ENCODE results near the gene RPL27A.

Gene RPL27A

DNA sequence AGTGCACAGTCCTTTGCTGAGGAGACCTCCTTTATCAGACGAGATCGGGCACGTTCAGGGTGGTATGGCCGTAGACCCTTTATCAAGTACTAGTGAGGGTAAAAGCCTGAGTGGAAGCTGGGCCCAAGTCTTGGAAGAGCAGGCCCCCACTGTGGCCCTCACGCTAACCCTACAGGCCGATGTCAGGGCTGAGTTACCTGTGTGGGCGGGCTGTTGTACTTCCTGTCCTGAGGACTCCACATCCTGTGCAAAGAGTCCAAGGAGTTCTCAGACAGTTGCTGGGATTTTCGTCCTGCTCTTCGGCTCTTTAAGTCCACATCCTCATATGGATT is 34.9 kb downstream of the RPL27A start:
- in situ Hi-C loops (cut with MboI; ENCODE audit: low pct_unique_long_range_greater_than_20kb, low sequenced_read_pairs, unreplicated experiment): no loop called here
- no peak for DNase-seq (ENCODE audit: low spot score)
- TF ChIP-seq, protein P1, sequence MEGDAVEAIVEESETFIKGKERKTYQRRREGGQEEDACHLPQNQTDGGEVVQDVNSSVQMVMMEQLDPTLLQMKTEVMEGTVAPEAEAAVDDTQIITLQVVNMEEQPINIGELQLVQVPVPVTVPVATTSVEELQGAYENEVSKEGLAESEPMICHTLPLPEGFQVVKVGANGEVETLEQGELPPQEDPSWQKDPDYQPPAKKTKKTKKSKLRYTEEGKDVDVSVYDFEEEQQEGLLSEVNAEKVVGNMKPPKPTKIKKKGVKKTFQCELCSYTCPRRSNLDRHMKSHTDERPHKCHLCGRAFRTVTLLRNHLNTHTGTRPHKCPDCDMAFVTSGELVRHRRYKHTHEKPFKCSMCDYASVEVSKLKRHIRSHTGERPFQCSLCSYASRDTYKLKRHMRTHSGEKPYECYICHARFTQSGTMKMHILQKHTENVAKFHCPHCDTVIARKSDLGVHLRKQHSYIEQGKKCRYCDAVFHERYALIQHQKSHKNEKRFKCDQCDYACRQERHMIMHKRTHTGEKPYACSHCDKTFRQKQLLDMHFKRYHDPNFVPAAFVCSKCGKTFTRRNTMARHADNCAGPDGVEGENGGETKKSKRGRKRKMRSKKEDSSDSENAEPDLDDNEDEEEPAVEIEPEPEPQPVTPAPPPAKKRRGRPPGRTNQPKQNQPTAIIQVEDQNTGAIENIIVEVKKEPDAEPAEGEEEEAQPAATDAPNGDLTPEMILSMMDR (IDR thresholded peaks at IDR 0.05; ENCODE audit: extremely low read depth, insufficient read depth, missing control alignments): no peak

DNA sequence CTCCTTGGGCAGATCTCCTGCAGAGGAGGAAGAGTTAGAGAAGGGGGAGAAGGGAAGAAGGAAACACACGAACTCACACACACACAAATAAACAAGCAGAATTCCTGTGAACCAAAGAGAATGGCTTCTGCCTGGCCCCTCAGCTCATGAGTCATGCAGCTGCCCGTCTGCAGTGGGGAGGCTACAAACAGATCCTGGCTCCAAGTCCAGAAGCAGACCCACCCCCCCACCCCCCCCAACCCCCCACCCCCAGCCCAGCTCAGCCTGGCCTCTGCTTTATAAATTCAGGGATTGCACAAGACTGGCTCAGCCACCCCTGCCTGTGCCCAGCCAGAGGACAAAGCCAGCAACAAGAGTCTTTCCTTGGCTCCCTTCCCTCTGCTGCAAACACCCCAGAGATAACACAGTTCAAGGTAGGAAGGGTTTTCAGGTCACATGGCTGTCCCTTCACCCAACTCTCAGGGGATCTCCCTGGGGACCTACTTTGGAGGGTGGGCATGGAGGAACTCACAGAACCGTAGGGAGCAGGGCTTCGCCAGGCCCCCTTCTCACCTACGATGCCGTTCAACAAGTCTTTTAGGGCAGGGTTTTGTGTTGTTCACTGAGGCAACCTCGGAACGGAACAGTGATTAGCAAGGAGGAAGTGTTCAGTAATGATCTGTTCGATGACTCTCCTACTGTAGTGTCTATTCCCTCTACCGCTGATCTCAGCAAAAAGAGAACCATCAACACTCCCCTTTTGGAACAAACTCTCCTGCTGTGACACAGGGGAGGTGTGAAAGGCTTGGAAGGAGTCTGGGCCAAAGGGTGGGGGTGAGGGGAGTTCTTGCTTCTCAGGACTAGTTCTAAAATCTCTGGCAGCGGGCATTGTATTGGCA is 35.5 kb downstream of the RPL27A start:
- no peak for DNase-seq (ENCODE audit: low spot score)
- in situ Hi-C loops (cut with MboI; ENCODE audit: low pct_unique_long_range_greater_than_20kb, low sequenced_read_pairs, unreplicated experiment): no loop called here
- TF ChIP-seq, protein P1 (IDR thresholded peaks at IDR 0.05; ENCODE audit: extremely low read depth, insufficient read depth, missing control alignments): no peak

DNA sequence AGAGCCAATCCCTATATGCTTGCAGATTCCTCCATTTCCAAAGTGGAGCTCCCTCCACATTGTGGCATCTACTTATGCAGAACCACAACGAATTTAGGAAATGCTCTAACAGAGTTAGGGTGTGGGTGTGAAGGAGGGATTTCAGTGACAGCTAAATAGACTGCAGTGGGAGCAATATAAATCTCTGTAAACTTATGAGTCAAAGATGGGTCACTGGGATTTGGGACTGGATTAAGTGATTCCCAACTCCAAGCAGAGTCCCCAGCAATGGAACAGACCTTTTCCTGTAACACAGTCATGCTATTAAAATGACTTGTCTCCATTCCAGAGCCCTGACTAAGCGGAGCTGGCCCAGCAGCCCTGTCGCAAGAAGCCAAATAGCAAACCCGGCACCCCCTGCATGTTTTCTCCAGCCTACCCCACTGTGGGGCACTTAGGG is 36.6 kb downstream of the RPL27A start:
- TF ChIP-seq, protein P1 (IDR thresholded peaks at IDR 0.05; ENCODE audit: extremely low read depth, insufficient read depth, missing control alignments): no peak
- in situ Hi-C loops (cut with MboI; ENCODE audit: low pct_unique_long_range_greater_than_20kb, low sequenced_read_pairs, unreplicated experiment): no loop called here
- no peak for DNase-seq (ENCODE audit: low spot score)

DNA sequence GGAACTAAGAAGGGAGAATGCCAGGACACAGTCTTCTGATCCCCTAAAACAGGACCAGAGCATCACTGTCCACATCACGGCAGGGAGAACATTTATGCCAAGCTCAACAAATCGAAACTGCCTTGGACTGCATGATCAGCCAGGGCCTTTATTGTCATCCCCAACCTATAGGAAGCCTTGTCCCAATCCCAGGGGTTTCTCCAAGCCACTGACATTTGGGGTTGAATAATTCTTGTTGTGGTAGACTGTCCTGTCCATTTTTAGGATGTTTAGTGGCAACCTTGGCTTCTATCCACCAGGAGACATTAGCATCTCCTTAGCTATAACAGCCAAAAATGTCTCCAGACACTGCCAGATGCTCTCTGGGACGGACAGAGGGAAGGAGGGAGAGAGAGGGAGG is 37.1 kb downstream of the RPL27A start:
- TF ChIP-seq, protein P1 (IDR thresholded peaks at IDR 0.05; ENCODE audit: extremely low read depth, insufficient read depth, missing control alignments): no peak
- DNase-seq (ENCODE audit: low spot score): no peak
- in situ Hi-C loops (cut with MboI; ENCODE audit: low pct_unique_long_range_greater_than_20kb, low sequenced_read_pairs, unreplicated experiment): no loop called here

DNA sequence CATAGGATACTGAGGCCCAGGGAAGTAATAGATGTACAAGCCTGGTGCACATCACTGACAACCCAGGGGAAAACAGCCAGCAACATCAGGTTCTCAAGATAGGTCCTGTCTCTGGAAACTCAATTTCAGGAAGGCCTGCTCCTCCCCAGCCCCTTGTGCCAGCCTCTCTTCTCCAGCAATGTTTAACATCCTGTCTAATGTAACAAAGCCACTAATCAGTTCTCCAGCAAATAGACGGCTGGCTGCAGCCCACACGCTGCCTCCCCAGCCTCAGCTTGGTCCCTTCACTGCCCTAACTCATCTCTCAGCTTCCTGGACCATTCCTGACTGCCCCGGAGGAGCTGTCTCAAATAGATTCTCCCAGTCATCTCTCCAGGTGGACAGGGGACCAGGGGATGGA is 37.8 kb downstream of the RPL27A start:
- TF ChIP-seq, protein P1 (IDR thresholded peaks at IDR 0.05; ENCODE audit: extremely low read depth, insufficient read depth, missing control alignments): no peak
- no peak for DNase-seq (ENCODE audit: low spot score)
- in situ Hi-C loops (cut with MboI; ENCODE audit: low pct_unique_long_range_greater_than_20kb, low sequenced_read_pairs, unreplicated experiment): no loop called here

DNA sequence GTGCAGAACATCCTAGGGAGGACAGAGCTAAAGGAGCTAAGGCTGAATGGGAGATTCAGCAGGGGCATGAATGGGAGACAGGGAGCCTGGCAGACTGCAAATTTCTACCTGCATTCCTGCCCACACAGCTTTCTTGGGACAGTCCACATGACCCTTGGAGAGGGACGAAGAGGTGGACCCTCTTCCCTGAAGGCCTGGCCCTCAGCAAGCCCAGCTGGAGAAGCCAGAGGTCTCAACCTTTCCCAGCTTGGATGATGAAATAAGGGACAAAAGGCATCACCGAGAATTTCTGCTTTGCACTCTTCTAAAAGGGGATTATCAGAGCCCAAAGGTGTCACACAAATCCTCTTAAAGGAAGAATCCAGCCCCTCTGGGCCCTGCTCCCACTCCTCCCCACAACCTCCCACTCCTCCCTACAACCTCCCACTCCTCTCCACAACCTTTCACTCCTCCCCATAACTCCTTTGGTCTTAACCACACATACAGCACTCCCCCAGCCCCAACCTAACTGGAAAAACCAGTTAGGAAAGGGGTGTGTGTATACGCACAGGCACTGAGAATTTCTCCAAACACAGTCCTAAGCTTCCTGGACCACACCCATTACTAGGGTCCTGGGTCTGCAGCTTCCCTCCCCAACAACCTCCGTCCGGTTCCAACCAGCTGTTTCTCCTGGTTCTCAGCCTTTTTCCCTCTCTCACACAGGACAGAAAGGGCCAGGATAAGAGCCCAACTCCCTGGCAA is 38.4 kb downstream of the RPL27A start:
- TF ChIP-seq, protein P1 (IDR thresholded peaks at IDR 0.05; ENCODE audit: extremely low read depth, insufficient read depth, missing control alignments): no peak
- in situ Hi-C loops (cut with MboI; ENCODE audit: low pct_unique_long_range_greater_than_20kb, low sequenced_read_pairs, unreplicated experiment): no loop called here
- no peak for DNase-seq (ENCODE audit: low spot score)

Data from GM13977 (cell line).